ENCODE results near the gene ALPG. TPM values are rescaled to one million over a fixed set of nuclear protein-coding genes. Genes with fewer than 3 reads are reported as not detected.

The ALPG gene
- total and polyA plus RNA-seq, 10 of the 15 experiments (the other 5 are each of a cell fraction or from before 2014, with no cell fraction given) = not detected

GRCh38 chr2:232458661-232459418, 52.2 kb downstream of the ALPG start:
- Histone ChIP-seq H2AFZ (ENCODE audit: control insufficient read depth, low read depth, low read length) (no peak overlapping the region), H4K20me1 (ENCODE audit: control insufficient read depth, insufficient read depth) (no peaks in the 10 kb centered on the region), H3K4me3 (no peak overlapping the region), H3K36me3 (ENCODE audit: control insufficient read depth in 2 of 2, insufficient read depth in 2 of 2, low read length in 1 of 2) (no peaks in the 10 kb centered on the region), H3K9me3 (replicated peaks; ENCODE audit: control insufficient read depth, insufficient read depth, low read length) (no peaks in the 10 kb centered on the region), H3K27ac (ENCODE audit: control insufficient read depth, insufficient read depth) (no peak overlapping the region), H3K79me2 (ENCODE audit: control insufficient read depth, insufficient read depth, low read length) (no peaks in the 10 kb centered on the region), H3K4me2 (ENCODE audit: control insufficient read depth, insufficient read depth) (no peak overlapping the region), H3K27me3 (replicated peaks in 1 of 2; ENCODE audit: control insufficient read depth in 2 of 2, insufficient read depth in 2 of 2, low read length in 1 of 2) (no peaks in the 10 kb centered on the region; a peak in 1 of 4 replicates), H3K9ac (ENCODE audit: control insufficient read depth, insufficient read depth, low read length) (no peak overlapping the region), H3K4me1 (ENCODE audit: control insufficient read depth, insufficient read depth, low read length) (no peaks in the 10 kb centered on the region)
- intact Hi-C loops (cut with micrococcal nuclease; ENCODE audit: unreplicated experiment) = no loop called here
- FAIRE-seq = no peak
- ATAC-seq = no peak
- RAD21 ChIA-PET (ENCODE audit: unreplicated experiment) = no interaction called here
- CTCF ChIA-PET = no interaction called here
- in situ Hi-C loops (cut with MboI) = no loop called here
- POLR2A ChIA-PET = no interaction called here
- WGBS (ENCODE audit: insufficient coverage, insufficient replicate concordance, low lambda C conversion rate, missing lambda C conversion rate) = 63% methylated on average over 52 of the region's 56 CpGs
- SMC1A ChIA-PET (ENCODE audit: uncharacterized antibody, unreplicated experiment) = no interaction called here
- no peak for DNase-seq (ENCODE audit: low read depth, low spot score)
- BruUV-seq (replicated peaks) = no TSS peak
- TF ChIP-seq SREBF2 (IDR thresholded peaks at IDR 0.05; ENCODE audit: low read length) (no peak), IRF4 (IDR thresholded peaks at IDR 0.05; ENCODE audit: low read depth, low read length) (no peak), NFYA (IDR thresholded peaks at IDR 0.05; ENCODE audit: borderline replicate concordance, low read depth, low read length) (no peak), CBFB (IDR thresholded peaks at IDR 0.05; ENCODE audit: low read depth) (no peak), TARDBP (IDR thresholded peaks at IDR 0.05; ENCODE audit: borderline replicate concordance) (no peak), RCOR1 (conservative IDR thresholded peaks at IDR 0.05; ENCODE audit: low read depth, low read length) (no peak), NR2F1 (conservative IDR thresholded peaks at IDR 0.05) (no peak), RFX5 (IDR thresholded peaks at IDR 0.05; ENCODE audit: low read depth, low read length) (no peak), KDM1A (IDR thresholded peaks at IDR 0.05; ENCODE audit: borderline replicate concordance) (no peak), GABPA (IDR thresholded peaks at IDR 0.05; ENCODE audit: low read depth) (no peak), CHD2 (IDR thresholded peaks at IDR 0.05; ENCODE audit: borderline replicate concordance, low read depth, low read length) (no peak), KAT2A (conservative IDR thresholded peaks at IDR 0.05; ENCODE audit: control insufficient read depth, low read depth, low read length) (no peak), ZBTB40 (IDR thresholded peaks at IDR 0.05; ENCODE audit: borderline replicate concordance) (no peak), FOS (IDR thresholded peaks at IDR 0.05; ENCODE audit: borderline replicate concordance, extremely low read depth, insufficient read length) (no peak), TCF3 (IDR thresholded peaks at IDR 0.05; ENCODE audit: borderline replicate concordance, insufficient read depth, low read depth, low read length) (no peak)
- TF ChIP-seq, protein P1, sequence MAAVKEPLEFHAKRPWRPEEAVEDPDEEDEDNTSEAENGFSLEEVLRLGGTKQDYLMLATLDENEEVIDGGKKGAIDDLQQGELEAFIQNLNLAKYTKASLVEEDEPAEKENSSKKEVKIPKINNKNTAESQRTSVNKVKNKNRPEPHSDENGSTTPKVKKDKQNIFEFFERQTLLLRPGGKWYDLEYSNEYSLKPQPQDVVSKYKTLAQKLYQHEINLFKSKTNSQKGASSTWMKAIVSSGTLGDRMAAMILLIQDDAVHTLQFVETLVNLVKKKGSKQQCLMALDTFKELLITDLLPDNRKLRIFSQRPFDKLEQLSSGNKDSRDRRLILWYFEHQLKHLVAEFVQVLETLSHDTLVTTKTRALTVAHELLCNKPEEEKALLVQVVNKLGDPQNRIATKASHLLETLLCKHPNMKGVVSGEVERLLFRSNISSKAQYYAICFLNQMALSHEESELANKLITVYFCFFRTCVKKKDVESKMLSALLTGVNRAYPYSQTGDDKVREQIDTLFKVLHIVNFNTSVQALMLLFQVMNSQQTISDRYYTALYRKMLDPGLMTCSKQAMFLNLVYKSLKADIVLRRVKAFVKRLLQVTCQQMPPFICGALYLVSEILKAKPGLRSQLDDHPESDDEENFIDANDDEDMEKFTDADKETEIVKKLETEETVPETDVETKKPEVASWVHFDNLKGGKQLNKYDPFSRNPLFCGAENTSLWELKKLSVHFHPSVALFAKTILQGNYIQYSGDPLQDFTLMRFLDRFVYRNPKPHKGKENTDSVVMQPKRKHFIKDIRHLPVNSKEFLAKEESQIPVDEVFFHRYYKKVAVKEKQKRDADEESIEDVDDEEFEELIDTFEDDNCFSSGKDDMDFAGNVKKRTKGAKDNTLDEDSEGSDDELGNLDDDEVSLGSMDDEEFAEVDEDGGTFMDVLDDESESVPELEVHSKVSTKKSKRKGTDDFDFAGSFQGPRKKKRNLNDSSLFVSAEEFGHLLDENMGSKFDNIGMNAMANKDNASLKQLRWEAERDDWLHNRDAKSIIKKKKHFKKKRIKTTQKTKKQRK (IDR thresholded peaks at IDR 0.05; ENCODE audit: low read depth, low read length) = no peak
- TF ChIP-seq, protein P2, sequence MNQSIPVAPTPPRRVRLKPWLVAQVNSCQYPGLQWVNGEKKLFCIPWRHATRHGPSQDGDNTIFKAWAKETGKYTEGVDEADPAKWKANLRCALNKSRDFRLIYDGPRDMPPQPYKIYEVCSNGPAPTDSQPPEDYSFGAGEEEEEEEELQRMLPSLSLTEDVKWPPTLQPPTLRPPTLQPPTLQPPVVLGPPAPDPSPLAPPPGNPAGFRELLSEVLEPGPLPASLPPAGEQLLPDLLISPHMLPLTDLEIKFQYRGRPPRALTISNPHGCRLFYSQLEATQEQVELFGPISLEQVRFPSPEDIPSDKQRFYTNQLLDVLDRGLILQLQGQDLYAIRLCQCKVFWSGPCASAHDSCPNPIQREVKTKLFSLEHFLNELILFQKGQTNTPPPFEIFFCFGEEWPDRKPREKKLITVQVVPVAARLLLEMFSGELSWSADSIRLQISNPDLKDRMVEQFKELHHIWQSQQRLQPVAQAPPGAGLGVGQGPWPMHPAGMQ (IDR thresholded peaks at IDR 0.05; ENCODE audit: borderline replicate concordance) = no peak

All from GM12878 (cell line).